OCI-LY3 (cell line): ENCODE results near the gene IFI30.

Experiments used
- H2AFZ ChIP-seq: fragments of 200-600, 300-600 bp; shearing (Covaris generic); 2 replicates; pipeline ENCODE4 v1.6.0; 2014; ENCODE audit warnings: antibody characterized with exemption, low read depth, low read length
- H3K27ac ChIP-seq: fragments of 200-600, 300-600 bp; sonication (generic); 2 replicates; pipeline ENCODE4 v1.5.1; 2014; ENCODE audit warnings: mild to moderate bottlenecking, low read length, moderate library complexity, mixed read lengths
- H3K27me3 ChIP-seq: fragments of 200-600, 300-600 bp; sonication (generic); 2 replicates; pipeline ENCODE4 v1.6.1; 2014; ENCODE audit warnings: low read depth, low read length, mixed read lengths
- H3K36me3 ChIP-seq: fragments of 200-600, 300-600 bp; sonication (generic); replicated peaks from 2 replicates; pipeline ENCODE3; 2014; ENCODE audit warnings: low read depth, low read length, mixed read lengths
- H3K4me1 ChIP-seq: fragments of 300-600, 200-600 bp; sonication (generic); 2 replicates; pipeline ENCODE4 v1.6.1; 2014; ENCODE audit warnings: low read length, mixed read lengths
- H3K4me2 ChIP-seq: fragments of 200-600, 300-600 bp; sonication (generic); 2 replicates; pipeline ENCODE4 v1.6.1; 2014; ENCODE audit warnings: low read length, mixed read lengths
- H3K4me3 ChIP-seq: fragments of 300-600, 200-600 bp; sonication (generic); 2 replicates; pipeline ENCODE4 v1.5.1; 2014; ENCODE audit warnings: antibody characterized with exemption, mild to moderate bottlenecking, low read length, moderate library complexity
- H3K79me2 ChIP-seq: fragments of 300-600, 200-600 bp; shearing (Covaris generic); 2 replicates; pipeline ENCODE4 v1.6.1; 2014; ENCODE audit warnings: mild to moderate bottlenecking, low read length, mixed read lengths
- H3K9ac ChIP-seq: fragments of 300-600, 200-600 bp; shearing (Covaris generic); 2 replicates; pipeline ENCODE4 v1.6.0; 2014; ENCODE audit warnings: mild to moderate bottlenecking, low read length, moderate library complexity
- H3K9me3 ChIP-seq: fragments of 200-600, 300-600 bp; shearing (Covaris generic); 2 replicates; pipeline ENCODE4 v1.6.1; 2014; ENCODE audit warnings: low read length, mixed read lengths; ENCODE audit not compliant: insufficient read depth
- H4K20me1 ChIP-seq: fragments of 200-600, 300-600 bp; sonication (generic); 2 replicates; pipeline ENCODE4 v1.6.1; 2016; ENCODE audit warnings: low read length, mixed read lengths; ENCODE audit not compliant: insufficient read depth
- EZH2phosphoT487 ChIP-seq: fragments of 200-600 bp; shearing (Covaris generic); IDR thresholded peaks from 2 replicates; pipeline ENCODE4 v1.6.1; 2018; ENCODE audit warnings: antibody characterized with exemption, mixed run types, low read depth
- TF ChIP-seq, protein P1 (sequence below): fragments of 200-600, 300-600 bp; sonication (generic); IDR thresholded peaks from 2 replicates; pipeline ENCODE4 v1.5.1; 2014; ENCODE audit warnings: antibody characterized with exemption, low read length, low read depth

Gene IFI30

DNA sequence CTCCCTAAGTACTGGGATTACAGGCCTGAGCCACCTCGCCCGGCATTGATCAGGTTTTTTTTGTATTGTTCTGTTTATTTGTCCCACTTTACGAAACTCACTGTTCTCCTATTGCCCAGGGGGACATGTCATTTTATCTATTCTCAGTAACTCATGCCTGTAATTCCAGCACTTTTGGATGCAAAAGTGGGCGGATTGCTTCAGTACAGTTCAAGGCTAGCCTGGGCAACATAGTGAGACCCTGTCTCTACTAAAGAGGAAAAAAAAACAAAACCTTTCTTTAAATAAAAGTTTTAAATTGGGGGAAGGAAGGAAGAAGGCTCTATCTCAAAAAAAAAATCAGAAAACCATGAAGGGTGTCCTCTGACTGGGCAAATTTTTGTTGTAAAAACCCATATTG is 16.7 kb downstream of the IFI30 start:
- Histone ChIP-seq H2AFZ (no peak overlapping the region), H3K4me2 (no peak overlapping the region), H3K4me1 (peaks cover 20% of the 10 kb centered on the region), H3K4me3 (no peak overlapping the region), H3K79me2 (peaks cover 12% of the 10 kb centered on the region), H3K27me3 (no peaks in the 10 kb centered on the region), H3K36me3 (no peaks in the 10 kb centered on the region), H3K9ac (no peak overlapping the region), H4K20me1 (no peaks in the 10 kb centered on the region; the same call in 1 of the 2 replicates), H3K27ac (no peak overlapping the region), H3K9me3 (no peaks in the 10 kb centered on the region)
- TF ChIP-seq EZH2phosphoT487: no peak
- TF ChIP-seq, protein P1, sequence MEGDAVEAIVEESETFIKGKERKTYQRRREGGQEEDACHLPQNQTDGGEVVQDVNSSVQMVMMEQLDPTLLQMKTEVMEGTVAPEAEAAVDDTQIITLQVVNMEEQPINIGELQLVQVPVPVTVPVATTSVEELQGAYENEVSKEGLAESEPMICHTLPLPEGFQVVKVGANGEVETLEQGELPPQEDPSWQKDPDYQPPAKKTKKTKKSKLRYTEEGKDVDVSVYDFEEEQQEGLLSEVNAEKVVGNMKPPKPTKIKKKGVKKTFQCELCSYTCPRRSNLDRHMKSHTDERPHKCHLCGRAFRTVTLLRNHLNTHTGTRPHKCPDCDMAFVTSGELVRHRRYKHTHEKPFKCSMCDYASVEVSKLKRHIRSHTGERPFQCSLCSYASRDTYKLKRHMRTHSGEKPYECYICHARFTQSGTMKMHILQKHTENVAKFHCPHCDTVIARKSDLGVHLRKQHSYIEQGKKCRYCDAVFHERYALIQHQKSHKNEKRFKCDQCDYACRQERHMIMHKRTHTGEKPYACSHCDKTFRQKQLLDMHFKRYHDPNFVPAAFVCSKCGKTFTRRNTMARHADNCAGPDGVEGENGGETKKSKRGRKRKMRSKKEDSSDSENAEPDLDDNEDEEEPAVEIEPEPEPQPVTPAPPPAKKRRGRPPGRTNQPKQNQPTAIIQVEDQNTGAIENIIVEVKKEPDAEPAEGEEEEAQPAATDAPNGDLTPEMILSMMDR: no peak

DNA sequence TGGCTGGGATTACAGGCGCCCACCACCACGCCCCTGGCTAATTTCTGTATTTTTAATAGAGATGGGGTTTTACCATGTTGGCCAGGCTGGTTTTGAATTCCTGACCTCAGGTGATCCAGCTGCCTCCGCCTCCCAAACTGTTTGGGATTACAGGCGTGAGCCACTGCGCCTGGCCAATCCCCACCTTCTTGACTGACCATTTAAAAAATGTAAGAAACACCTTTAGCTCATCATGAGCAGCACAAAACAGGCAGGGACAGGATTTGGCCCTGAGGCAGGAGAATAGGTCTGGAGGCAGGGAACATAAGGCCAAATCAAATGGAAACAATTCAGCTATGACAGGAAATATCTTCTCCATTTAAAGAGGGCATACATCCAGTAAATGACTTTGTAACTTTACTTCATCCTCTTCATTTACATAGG is 18.0 kb downstream of the IFI30 start:
- peak overlapping the region; percentile 78 for H3K4me3 ChIP-seq
- H3K4me1 ChIP-seq: peaks cover 20% of the 10 kb centered on the region
- peak overlapping the region; percentile 21; the same call in 1 of the 2 replicates for H3K9ac ChIP-seq
- peak overlapping the region; percentile 29; the same call in 1 of the 2 replicates for H2AFZ ChIP-seq
- no peaks in the 10 kb centered on the region for H3K36me3 ChIP-seq
- H3K27ac ChIP-seq: peak overlapping the region; percentile 87
- H3K27me3 ChIP-seq: no peaks in the 10 kb centered on the region
- peaks cover 12% of the 10 kb centered on the region for H3K79me2 ChIP-seq
- H3K9me3 ChIP-seq: no peaks in the 10 kb centered on the region
- TF ChIP-seq, protein P1: no peak
- no peak for TF ChIP-seq EZH2phosphoT487
- H3K4me2 ChIP-seq: peak overlapping the region; percentile 82
- H4K20me1 ChIP-seq: no peaks in the 10 kb centered on the region; the same call in 1 of the 2 replicates

DNA sequence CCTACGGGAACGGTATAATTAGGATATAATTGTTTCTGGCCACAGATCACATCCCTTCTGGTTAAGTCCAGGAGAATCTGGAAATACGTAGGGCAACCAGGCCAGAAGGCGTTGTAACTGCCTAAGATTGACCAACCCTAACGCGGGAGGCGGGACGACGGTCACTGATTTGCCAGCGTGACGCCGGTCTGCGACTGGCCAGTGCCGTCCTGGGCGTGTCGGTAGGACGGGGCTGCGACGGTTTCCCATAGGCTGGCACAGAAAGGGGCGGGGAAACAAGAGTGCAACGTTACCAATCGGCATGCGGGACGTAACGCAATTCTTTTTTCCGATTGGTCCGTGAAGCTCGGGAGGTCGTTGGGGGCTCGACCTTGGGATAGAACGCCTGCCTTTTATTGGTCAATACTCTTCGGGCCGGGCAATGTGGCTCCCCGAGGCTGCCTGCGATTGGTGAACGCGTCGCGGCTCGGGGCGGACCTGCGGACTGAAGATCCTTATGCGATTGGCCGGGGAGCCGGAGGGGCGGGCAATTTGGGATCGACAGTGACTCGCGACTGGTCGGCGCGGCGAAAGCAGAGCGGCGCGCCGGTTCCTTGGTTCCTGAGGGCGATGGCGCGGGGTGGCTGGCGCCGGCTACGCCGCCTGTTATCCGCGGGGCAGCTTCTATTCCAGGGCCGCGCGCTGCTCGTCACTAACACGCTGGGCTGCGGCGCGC is 19.2 kb downstream of the IFI30 start, which contains the start of gene MPV17L2:
Gene MPV17L2 (plus strand): TSS at position 546 of the 715 bp plus-strand sequence. CDS start 64 bp downstream, at position 610.
- Histone ChIP-seq H3K27ac (peak within 1 kb of the TSS; percentile 87), H3K36me3 (peaks cover 3% of the 10 kb centered on the region), H4K20me1 (no peaks in the 10 kb centered on the region; the same call in 1 of the 2 replicates), H2AFZ (0 out of 2 replicates have a peak within 1 kb of the TSS, but pooled peaks have one; percentile 13), H3K9ac (peak within 1 kb of the TSS; percentile 77), H3K4me1 (peaks cover 20% of the 10 kb centered on the region), H3K79me2 (peaks cover 12% of the 10 kb centered on the region), H3K4me3 (peak within 1 kb of the TSS; percentile 87), H3K9me3 (no peaks in the 10 kb centered on the region), H3K4me2 (peak within 1 kb of the TSS; percentile 90), H3K27me3 (no peaks in the 10 kb centered on the region)
- no peak for TF ChIP-seq EZH2phosphoT487
- TF ChIP-seq, protein P1: no peak

DNA sequence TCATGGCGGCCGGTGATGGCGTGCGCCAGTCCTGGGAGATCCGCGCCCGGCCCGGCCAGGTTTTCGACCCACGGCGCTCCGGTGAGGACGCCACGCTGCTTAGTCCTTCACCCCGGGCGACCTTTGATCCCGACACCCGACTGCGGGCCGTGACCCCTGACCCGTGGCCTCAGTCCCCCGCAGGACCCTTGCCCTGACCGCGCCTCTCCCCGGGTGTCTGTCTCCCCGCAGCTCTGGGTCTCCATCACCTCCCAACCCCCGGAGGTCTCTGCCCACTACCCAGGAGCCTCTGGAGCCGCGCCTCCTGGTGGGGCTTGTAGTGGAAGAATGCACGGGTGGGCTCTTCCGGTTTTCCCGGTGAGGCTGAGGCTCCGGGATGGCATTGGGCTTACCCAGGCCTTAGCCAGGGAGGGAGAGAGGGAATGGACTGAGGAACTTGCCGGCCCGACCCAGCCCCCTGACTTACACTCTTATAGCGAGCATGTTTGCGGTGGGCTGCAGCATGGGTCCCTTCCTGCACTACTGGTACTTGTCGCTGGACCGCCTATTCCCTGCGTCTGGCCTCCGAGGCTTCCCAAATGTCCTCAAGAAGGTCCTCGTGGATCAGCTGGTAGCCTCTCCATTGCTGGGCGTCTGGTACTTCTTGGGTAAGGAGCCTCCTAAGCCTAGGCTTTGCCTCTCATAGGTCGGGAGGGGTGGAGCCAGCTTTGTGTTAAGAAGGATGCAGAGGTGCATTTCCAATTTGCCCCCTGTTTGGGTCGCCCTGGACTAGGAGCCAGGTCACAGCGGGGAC is 20.0 kb downstream of the IFI30 start:
- H3K27ac ChIP-seq: peak overlapping the region; percentile 7; the same call in 1 of the 2 replicates
- peak overlapping the region; percentile 90 for H3K4me2 ChIP-seq
- H2AFZ ChIP-seq: 0 out of 2 replicates have a peak overlapping the region, but pooled peaks have one; percentile 13

More for the DNA sequence above, 20.0 kb downstream of the IFI30 start:
- H3K36me3 ChIP-seq: peaks cover 3% of the 10 kb centered on the region
- H3K9ac ChIP-seq: peak overlapping the region; percentile 69
- H3K27me3 ChIP-seq: no peaks in the 10 kb centered on the region
- H3K79me2 ChIP-seq: peaks cover 12% of the 10 kb centered on the region
- H3K4me3 ChIP-seq: peak overlapping the region; percentile 87
- H3K9me3 ChIP-seq: no peaks in the 10 kb centered on the region
- H3K4me1 ChIP-seq: peaks cover 20% of the 10 kb centered on the region
- TF ChIP-seq EZH2phosphoT487: no peak
- TF ChIP-seq, protein P1: no peak
- H4K20me1 ChIP-seq: no peaks in the 10 kb centered on the region; the same call in 1 of the 2 replicates
